Renal cortex interstitium (tissue), 15 donors: ENCODE data around the gene ACAD11. TPM values are rescaled to one million over a fixed set of nuclear protein-coding genes. Genes with fewer than 3 reads are reported as not detected.
A peak's percentile ranks its signal among the peaks of the same experiment; 100 is the strongest.

ENCODE experiments used
- DNase-seq, 11 donors: peaks; one replicate each; pipeline ENCODE4 v3.0.0-alpha.2; 2013; ENCODE audit warnings: low read depth in 9 of 11, low spot score in 4 of 11; ENCODE audit errors: extremely low read depth in 1 of 11
- long read RNA-seq, 16 experiments: transcript quantifications; one replicate each; lab custom pipeline, GENCODE V29; 2026
- polyA plus RNA-seq, 3 donors: library from polyadenylated mRNA; unstranded; fragments of 120-200 nt; gene quantifications; one replicate each; pipeline ENCODE4 v1.2.1, GENCODE V29; 2013; ENCODE audit not compliant: insufficient read length in 3 of 3

ACAD11 gene, protein sequence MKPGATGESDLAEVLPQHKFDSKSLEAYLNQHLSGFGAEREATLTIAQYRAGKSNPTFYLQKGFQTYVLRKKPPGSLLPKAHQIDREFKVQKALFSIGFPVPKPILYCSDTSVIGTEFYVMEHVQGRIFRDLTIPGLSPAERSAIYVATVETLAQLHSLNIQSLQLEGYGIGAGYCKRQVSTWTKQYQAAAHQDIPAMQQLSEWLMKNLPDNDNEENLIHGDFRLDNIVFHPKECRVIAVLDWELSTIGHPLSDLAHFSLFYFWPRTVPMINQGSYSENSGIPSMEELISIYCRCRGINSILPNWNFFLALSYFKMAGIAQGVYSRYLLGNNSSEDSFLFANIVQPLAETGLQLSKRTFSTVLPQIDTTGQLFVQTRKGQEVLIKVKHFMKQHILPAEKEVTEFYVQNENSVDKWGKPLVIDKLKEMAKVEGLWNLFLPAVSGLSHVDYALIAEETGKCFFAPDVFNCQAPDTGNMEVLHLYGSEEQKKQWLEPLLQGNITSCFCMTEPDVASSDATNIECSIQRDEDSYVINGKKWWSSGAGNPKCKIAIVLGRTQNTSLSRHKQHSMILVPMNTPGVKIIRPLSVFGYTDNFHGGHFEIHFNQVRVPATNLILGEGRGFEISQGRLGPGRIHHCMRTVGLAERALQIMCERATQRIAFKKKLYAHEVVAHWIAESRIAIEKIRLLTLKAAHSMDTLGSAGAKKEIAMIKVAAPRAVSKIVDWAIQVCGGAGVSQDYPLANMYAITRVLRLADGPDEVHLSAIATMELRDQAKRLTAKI
- 10 to 100 TPM; 38.6 to 51.0 (median 49.2) TPM for polyA plus RNA-seq
- long read RNA-seq, donor 1, full-length matches to known transcripts = 3 of 3 reads
- long read RNA-seq, donor 1, partial matches to known transcripts = 0 of 3 reads
- long read RNA-seq, donor 1, other reads (novel, unspliced or antisense) = 0 of 3 reads
- long read RNA-seq, donor 2, full-length matches to known transcripts = 3 of 3 reads
- long read RNA-seq, donor 2, partial matches to known transcripts = 0 of 3 reads
- long read RNA-seq, donor 2, other reads (novel, unspliced or antisense) = 0 of 3 reads
- long read RNA-seq, donor 3, full-length matches to known transcripts = 4 of 4 reads
- long read RNA-seq, donor 3, partial matches to known transcripts = 0 of 4 reads
- long read RNA-seq, donor 3, other reads (novel, unspliced or antisense) = 0 of 4 reads
- long read RNA-seq, donor 4, full-length matches to known transcripts = 8 of 8 reads
- long read RNA-seq, donor 4, partial matches to known transcripts = 0 of 8 reads
- long read RNA-seq, donor 4, other reads (novel, unspliced or antisense) = 0 of 8 reads
- long read RNA-seq, donor 5 = 0 reads
- long read RNA-seq, donor 6, full-length matches to known transcripts = 6 of 11 reads
- long read RNA-seq, donor 6, partial matches to known transcripts = 5 of 11 reads
- long read RNA-seq, donor 6, other reads (novel, unspliced or antisense) = 0 of 11 reads
- long read RNA-seq, donor 7, full-length matches to known transcripts = 7 of 7 reads
- long read RNA-seq, donor 7, partial matches to known transcripts = 0 of 7 reads
- long read RNA-seq, donor 7, other reads (novel, unspliced or antisense) = 0 of 7 reads
- long read RNA-seq, donor 8, full-length matches to known transcripts = 10 of 19 reads
- long read RNA-seq, donor 8, partial matches to known transcripts = 9 of 19 reads
- long read RNA-seq, donor 8, other reads (novel, unspliced or antisense) = 0 of 19 reads
- long read RNA-seq, donor 9, full-length matches to known transcripts = 5 of 5 reads
- long read RNA-seq, donor 9, partial matches to known transcripts = 0 of 5 reads
- long read RNA-seq, donor 9, other reads (novel, unspliced or antisense) = 0 of 5 reads
- long read RNA-seq, donor 10, full-length matches to known transcripts = 4 of 4 reads
- long read RNA-seq, donor 10, partial matches to known transcripts = 0 of 4 reads
- long read RNA-seq, donor 10, other reads (novel, unspliced or antisense) = 0 of 4 reads
- long read RNA-seq, donor 11 = 0 reads
- long read RNA-seq, donor 12 = 0 reads
- long read RNA-seq, donor 13, full-length matches to known transcripts = 5 of 5 reads
- long read RNA-seq, donor 13, partial matches to known transcripts = 0 of 5 reads
- long read RNA-seq, donor 13, other reads (novel, unspliced or antisense) = 0 of 5 reads
- long read RNA-seq, donor 14, partial matches to known transcripts = 0 of 1 reads
- long read RNA-seq, donor 14, other reads (novel, unspliced or antisense) = 0 of 1 reads
- long read RNA-seq, donor 15, full-length matches to known transcripts = 1 of 1 reads
- long read RNA-seq, donor 15, partial matches to known transcripts = 0 of 1 reads
- long read RNA-seq, donor 15, other reads (novel, unspliced or antisense) = 0 of 1 reads
- long read RNA-seq, donor 16, full-length matches to known transcripts = 9 of 14 reads
- long read RNA-seq, donor 16, partial matches to known transcripts = 5 of 14 reads
- long read RNA-seq, donor 16, other reads (novel, unspliced or antisense) = 0 of 14 reads

- DNase-seq = peak; percentile 36 to 72 (median 66)
These were observed at the start of gene ACAD11 for GRCh38 chr3:132659365-132660051. Gene ACAD11, minus strand, starts transcription at chr3:132659809. Its CDS starts 58 bp downstream, at chr3:132659751.

- DNase-seq = no peak
These were observed 44.1 kb upstream of the ACAD11 start for GRCh38 chr3:132703733-132704132.

DNA sequence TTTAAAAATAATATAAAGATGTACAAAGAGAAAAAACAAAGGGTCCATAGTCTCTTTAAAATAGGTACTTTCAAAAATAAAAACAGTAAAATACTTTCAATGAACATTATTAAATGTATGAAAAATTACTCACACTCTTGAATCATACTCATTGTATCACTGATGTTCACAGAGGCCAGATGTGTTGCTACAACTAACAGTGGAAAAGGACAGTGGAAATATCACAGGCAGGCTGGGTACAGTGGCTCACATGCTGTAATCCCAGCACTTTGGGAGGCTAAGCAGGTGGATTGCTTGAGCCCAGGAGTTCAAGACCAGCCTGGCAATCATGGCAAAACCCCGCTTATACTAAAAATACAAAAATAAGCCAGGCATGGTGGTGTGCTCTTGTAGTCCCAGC is 35.8 kb upstream of the ACAD11 start:
- DNase-seq = no peak

DNA sequence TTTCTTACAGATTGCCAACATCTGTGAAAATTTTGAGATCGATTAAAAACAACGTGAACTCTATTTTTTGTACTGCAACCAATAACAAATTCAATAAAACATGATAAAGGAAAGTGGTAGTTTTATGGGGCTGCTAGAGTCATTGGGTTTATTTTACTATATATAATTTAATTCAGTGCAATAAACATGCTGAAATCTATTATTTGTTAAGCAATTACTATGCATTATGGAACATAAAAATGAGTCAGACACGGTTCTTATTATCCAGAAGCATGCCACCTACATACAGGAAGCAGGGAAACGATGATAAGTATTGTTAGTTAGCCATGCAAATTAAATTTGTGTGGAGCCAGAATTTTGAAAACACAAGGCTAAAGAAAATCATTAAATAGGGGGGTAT is 35.4 kb upstream of the ACAD11 start:
- DNase-seq = no peak

DNA sequence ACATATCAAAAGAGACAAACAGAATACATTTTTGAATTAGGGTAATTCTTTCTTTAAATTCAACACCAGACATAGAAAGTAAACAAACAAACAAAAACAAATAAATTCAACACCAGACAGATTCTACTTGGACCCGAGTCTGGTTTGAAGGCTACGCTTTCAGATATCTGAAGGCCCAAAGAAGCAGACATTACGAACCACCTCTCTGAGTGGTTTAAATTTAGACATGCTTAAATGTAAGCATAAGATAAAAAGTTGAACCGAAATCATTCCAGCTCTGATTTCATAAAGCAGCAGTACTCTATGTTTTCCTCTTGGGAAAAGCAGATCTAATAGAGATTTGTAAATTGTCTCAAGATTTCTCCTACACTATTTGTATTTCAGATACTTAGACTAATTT is 30.4 kb upstream of the ACAD11 start:
- DNase-seq = no peak

DNA sequence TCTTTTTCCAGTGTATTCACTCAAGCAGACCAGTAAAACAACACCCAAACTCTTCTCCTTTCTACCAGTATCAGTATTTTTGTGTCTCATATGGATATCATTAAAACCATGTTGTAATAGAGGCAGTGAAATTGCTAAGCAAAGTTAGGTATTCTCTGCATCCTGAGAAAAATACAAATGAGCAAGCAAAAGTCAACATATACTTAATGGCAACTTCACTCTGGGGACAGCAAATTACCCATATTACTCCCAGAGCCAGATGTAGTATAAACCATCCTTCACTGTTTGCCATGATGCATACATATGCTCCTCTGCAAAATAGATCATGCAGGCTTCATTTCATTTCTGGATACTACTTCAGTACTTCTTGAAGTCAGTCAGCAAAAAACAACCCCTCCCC is 22.6 kb upstream of the ACAD11 start:
- no peak for DNase-seq

DNA sequence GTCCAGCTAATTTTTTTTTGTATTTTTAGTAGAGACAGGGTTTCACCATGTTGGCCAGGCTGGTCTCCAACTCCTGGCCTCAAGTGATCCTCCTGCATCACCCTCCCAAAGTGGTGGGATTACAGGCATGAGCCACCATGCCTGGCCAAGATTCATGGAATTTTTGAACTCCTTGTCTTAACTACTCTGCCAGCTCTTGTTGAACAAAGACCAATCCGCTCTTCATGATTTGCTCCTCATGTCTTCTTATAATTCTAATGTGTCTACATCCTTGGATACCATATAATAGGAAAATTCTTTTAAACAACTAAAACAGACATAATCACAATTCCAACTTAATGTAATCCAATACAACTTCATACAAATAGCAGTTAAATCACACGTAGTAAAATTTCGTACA is 21.8 kb upstream of the ACAD11 start:
- no peak for DNase-seq

- no peak for DNase-seq
These were observed 20.3 kb upstream of the ACAD11 start for GRCh38 chr3:132679911-132680310.

DNA sequence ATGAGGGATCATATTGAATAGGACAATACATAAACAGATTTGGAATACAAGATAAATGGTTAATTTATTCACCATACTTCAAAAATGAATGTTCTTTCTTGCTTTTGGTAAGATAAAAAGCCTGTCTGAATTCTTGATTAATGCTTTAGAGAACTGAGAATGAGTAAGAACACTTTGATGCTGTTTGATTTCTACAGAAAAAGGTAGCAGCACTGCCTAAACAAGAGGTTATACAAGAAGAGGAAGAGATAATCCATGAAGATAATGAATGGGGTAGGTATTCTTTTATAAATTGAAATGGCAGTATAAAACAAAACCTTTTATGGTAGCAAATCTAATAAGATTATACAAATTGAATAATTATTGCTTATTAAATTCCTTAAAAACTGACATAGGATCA is 15.8 kb upstream of the ACAD11 start:
- no peak for DNase-seq

DNA sequence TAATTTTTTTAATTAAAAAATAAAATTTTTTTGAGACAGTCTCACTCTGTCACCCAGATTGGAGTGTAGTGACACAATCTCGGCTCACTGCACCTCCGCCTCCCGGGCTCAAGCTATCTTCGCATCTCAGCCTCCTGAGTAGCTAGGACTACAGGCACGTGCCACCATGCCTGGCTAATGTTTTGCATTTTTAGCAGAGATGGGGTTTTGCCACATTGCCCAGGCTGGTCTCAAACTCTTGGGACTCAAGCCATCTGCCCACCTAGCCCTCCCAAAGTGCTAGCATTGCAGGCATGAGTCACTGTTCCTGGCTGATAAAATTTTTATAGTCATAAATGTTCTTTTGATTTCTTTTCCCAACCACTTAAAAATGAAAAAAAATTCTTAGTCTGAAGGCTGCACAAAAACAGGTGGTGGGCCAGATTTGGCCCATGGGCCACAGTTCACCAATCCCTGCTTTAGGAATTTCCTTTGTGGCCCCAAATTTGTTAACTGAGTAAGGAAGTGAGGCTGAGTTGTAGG is 9.7 kb upstream of the ACAD11 start:
- no peak for DNase-seq

GRCh38 chr3:132665230-132665745 is 5.7 kb upstream of the ACAD11 start:
- DNase-seq = no peak

DNA sequence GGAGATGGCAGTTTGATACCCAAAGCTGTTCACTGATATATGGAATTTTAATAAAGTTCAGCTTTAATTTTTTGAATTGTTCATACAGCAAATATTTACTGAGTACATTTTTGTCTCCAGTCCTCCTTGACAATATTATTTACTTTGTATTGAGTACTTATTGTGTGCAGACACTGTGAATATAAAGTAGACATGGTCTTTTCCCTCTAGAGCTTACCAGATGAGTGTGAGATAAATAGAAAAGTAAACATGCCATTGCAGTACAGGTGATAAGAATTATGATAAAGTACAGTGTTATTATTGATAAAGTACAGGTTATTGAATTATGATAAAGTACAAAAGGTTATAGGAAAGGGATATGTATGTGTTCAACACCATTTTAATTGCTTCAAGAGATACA is 2.6 kb upstream of the ACAD11 start:
- no peak for DNase-seq

GRCh38 chr3:132661101-132661500 is 1.5 kb upstream of the ACAD11 start:
- no peak for DNase-seq

GRCh38 chr3:132660811-132661070 is 1.1 kb upstream of the ACAD11 start:
- peak in 1 of 11 donors; percentile 13 for DNase-seq

DNA sequence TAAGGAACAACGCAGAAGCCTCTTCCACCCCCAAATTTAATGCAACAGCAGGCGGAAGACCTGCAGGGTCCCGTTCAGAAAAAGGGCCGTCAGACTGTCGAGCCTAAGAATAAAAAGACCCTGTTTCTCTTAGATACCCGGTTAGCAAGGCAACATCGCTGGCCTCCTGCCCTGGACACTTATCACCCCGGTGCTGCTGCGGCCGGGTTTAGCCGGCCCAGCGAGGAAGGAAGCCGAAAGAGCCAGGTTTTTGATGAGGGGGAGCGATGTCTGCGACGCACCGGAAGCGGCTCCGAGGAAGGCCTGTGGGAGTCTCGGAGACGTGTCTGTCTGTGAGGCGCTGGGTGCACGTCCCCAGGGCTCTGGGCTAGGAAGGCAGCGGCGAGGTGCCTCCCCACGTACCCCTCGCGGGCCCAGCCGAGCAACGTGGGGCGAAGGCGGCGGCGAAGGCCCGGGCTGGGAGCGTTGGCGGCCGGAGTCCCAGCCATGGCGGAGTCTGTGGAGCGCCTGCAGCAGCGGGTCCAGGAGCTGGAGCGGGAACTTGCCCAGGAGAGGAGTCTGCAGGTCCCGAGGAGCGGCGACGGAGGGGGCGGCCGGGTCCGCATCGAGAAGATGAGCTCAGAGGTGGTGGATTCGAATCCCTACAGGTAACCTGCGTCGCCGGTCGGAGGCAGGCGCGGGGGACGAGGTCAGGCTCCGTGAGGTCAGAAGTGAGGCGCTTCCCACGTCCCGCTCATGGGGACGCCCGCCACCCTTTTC is 622 bp upstream of the ACAD11 start, which contains the start of gene UBA5:
Gene UBA5 (plus strand): TSS at position 278 of the 759 bp plus-strand sequence. CDS start 209 bp downstream, at position 487.
- peak in 9 of 11 donors; percentile 47 to 77 (median 52) for DNase-seq
